HepG2 (cell line): ENCODE data around the gene L3MBTL3. TPM values are rescaled to one million over a fixed set of nuclear protein-coding genes. Genes with fewer than 3 reads are reported as not detected.

ENCODE experiments used
- ATAC-seq: fragments of 200-7000 bp; cut with Tn5 transposase; 3 replicates; pipeline ENCODE4 v1.9.1; 2020; ENCODE audit warnings: mild to moderate bottlenecking, moderate library complexity
- BruUV-seq: library from RNA; stranded (reverse); fragments of 400-500 nt; replicated peaks from 2 replicates; lab custom pipeline; 2021; lab: Mats Ljungman, UMichigan
- CTCF ChIA-PET: fragments of 300-600 bp; formaldehyde crosslinking; extraction: SDS; loops from one replicate; lab custom pipeline; 2021; ENCODE audit warnings: low total read pairs, inconsistent platforms, low intra/inter-chr PET ratio; lab: Yijun Ruan, JAX
- POLR2A ChIA-PET: fragments of 350-600 bp; sonication (Branson Sonifier 250); formaldehyde crosslinking; loops from one replicate; lab custom pipeline; 2020; ENCODE audit warnings: antibody characterized with exemption, inconsistent platforms; lab: Yijun Ruan, JAX
- DNase-seq: peaks from one replicate; pipeline ENCODE4 v3.0.0-alpha.2; 2015; ENCODE audit warnings: low spot score
- FAIRE-seq: peaks from 3 replicates; lab custom pipeline; 2011; peaks lifted over from hg19 to GRCh38; lab: Jason Lieb, UNC
- H2AFZ ChIP-seq: one replicate; pipeline ENCODE4 v1.6.1; 2011; ENCODE audit warnings: low read length, inconsistent platforms
- H3K27ac ChIP-seq: fragments of 300-600 bp; 3 replicates; pipeline ENCODE4 v1.8.0; 2011; ENCODE audit warnings: mixed run types, mild to moderate bottlenecking, mixed read lengths, low read length, inconsistent platforms; ENCODE audit not compliant: insufficient read depth; ENCODE audit errors: extremely low read length
- H3K27me3 ChIP-seq, 2 experiments: fragments of 200-600 bp in 1 of 2; 2 replicates in 1 of 2; 3 replicates in 1 of 2; pipeline versions ENCODE4 v1.6.0 to v1.8.0; 2011; ENCODE audit warnings: low read length in 2 of 2, mild to moderate bottlenecking in 2 of 2, moderate library complexity in 2 of 2, inconsistent platforms in 1 of 2; ENCODE audit not compliant: insufficient read depth in 2 of 2, control insufficient read depth in 1 of 2
- H3K36me3 ChIP-seq, 2 experiments: fragments of 200-600 bp in 1 of 2; replicated peaks in 1 of 2; 2 replicates in 1 of 2; 3 replicates in 1 of 2; pipeline versions ENCODE4 v1.5.1 to v1.8.0; 2011; ENCODE audit warnings: low read length in 2 of 2, inconsistent platforms in 1 of 2; ENCODE audit not compliant: insufficient read depth in 2 of 2, control insufficient read depth in 1 of 2
- H3K4me1 ChIP-seq: 2 replicates; pipeline ENCODE4 v1.5.1; 2012; ENCODE audit warnings: low read length, inconsistent platforms; ENCODE audit not compliant: insufficient read depth
- H3K4me2 ChIP-seq: 2 replicates; pipeline ENCODE4 v1.6.0; 2011; ENCODE audit warnings: low read depth, low read length, inconsistent platforms
- H3K4me3 ChIP-seq, 3 experiments: fragments of 200-600 bp in 1 of 3; sonication (generic), shearing (Covaris generic) in 1 of 3; replicated peaks in 1 of 3; 2 replicates each; pipeline ENCODE4 v1.5.1; 2011 to 2016; ENCODE audit warnings: low read length in 3 of 3, inconsistent platforms in 2 of 3, low read depth in 2 of 3, mild to moderate bottlenecking in 2 of 3, control low read depth in 1 of 3, mixed read lengths in 1 of 3; ENCODE audit not compliant: insufficient read depth in 1 of 3
- H3K79me2 ChIP-seq: one replicate; pipeline ENCODE4 v1.6.1; 2011; ENCODE audit warnings: low read length, inconsistent platforms; ENCODE audit not compliant: insufficient read depth
- H3K9ac ChIP-seq: 2 replicates; pipeline ENCODE4 v1.6.0; 2011; ENCODE audit warnings: mild to moderate bottlenecking, low read depth, low read length, inconsistent platforms; ENCODE audit not compliant: insufficient read depth
- H3K9me3 ChIP-seq: 2 replicates; pipeline ENCODE4 v1.5.1; 2012; ENCODE audit warnings: mild to moderate bottlenecking, low read length
- H4K20me1 ChIP-seq: 2 replicates; pipeline ENCODE4 v1.6.0; 2011; ENCODE audit warnings: inconsistent platforms, mild to moderate bottlenecking, low read length, moderate library complexity; ENCODE audit not compliant: insufficient read depth
- FOSL1 ChIP-seq: sonication (generic); formaldehyde crosslinking; IDR thresholded peaks from 2 replicates; pipeline ENCODE4 v1.9.0; 2021; ENCODE audit warnings: missing genetic modification reagents, borderline replicate concordance
- FOXO1 ChIP-seq: sonication (generic); formaldehyde crosslinking; IDR thresholded peaks from 2 replicates; pipeline ENCODE4 v1.4.0; 2020; ENCODE audit warnings: missing genetic modification reagents
- GPBP1L1 ChIP-seq: sonication (generic); formaldehyde crosslinking; IDR thresholded peaks from 2 replicates; pipeline ENCODE4 v1.5.0; 2020; ENCODE audit warnings: mild to moderate bottlenecking, missing genetic modification reagents
- HDAC1 ChIP-seq: sonication (generic); formaldehyde crosslinking; IDR thresholded peaks from 2 replicates; pipeline ENCODE4 v1.5.1; 2020; ENCODE audit warnings: mild to moderate bottlenecking, missing genetic modification reagents
- ISL2 ChIP-seq: sonication (generic); formaldehyde crosslinking; IDR thresholded peaks from 2 replicates; pipeline ENCODE4 v1.5.0; 2020; ENCODE audit warnings: missing genetic modification reagents
- JARID2 ChIP-seq: sonication (generic); formaldehyde crosslinking; IDR thresholded peaks from 2 replicates; pipeline ENCODE4 v1.8.1; 2023; ENCODE audit warnings: missing genetic modification reagents, inconsistent platforms; ENCODE audit not compliant: insufficient replicate concordance
- ZNF205 ChIP-seq: IDR thresholded peaks from 2 replicates; pipeline ENCODE4 v1.6.1; 2018; ENCODE audit warnings: missing biosample characterization, missing genetic modification reagents
- ZNF432 ChIP-seq: sonication (generic); formaldehyde crosslinking; IDR thresholded peaks from 2 replicates; pipeline ENCODE4 v1.5.0; 2020; ENCODE audit warnings: missing genetic modification reagents, mild to moderate bottlenecking, borderline replicate concordance
- ZNF629 ChIP-seq: sonication (generic); formaldehyde crosslinking; conservative IDR thresholded peaks from 2 replicates; pipeline ENCODE4 v1.5.0; 2020; ENCODE audit warnings: missing genetic modification reagents
- ZNF775 ChIP-seq: sonication (generic); formaldehyde crosslinking; IDR thresholded peaks from 2 replicates; pipeline ENCODE4 v1.4.0; 2020; ENCODE audit warnings: missing genetic modification reagents, mild to moderate bottlenecking, moderate library complexity, borderline replicate concordance
- ZNF839 ChIP-seq: sonication (generic); formaldehyde crosslinking; IDR thresholded peaks from 2 replicates; pipeline ENCODE4 v1.4.0; 2020; ENCODE audit warnings: missing genetic modification reagents, mild to moderate bottlenecking, borderline replicate concordance
- WGBS: methylation state at CpG from one replicate; pipeline ENCODE4 v1.1.6; 2017; ENCODE audit warnings: low lambda C conversion rate; 5-methylcytosine and 5-hydroxymethylcytosine counted together
- in situ Hi-C: cut with HindIII; loops from 2 replicates; pipeline ENCODE4 v1.10.0; 2017; ENCODE audit warnings: low pct_unique_long_range_greater_than_20kb; ENCODE audit not compliant: extremely low pct_ligation_motif_present
- intact Hi-C: fragments of 100-400 bp; cut with micrococcal nuclease; formaldehyde crosslinking; loops from one replicate; pipeline ENCODE4 v1.10.0; 2022; ENCODE audit not compliant: unreplicated experiment
- polyA plus RNA-seq, 8 experiments: library from polyadenylated mRNA; depleted of rRNA in 3 of 8; stranded (reverse) in 7 of 8; unstranded in 1 of 8; fragments of >200 nt; fragmentation: Illumina TruSeq in 4 of 8; extraction: Trizol in 4 of 8; gene quantifications; 2 replicates each; pipeline versions ENCODE4 v1.2.1 to v1.2.3, GENCODE V29; 2011 to 2016; ENCODE audit warnings: low read depth in 4 of 8, missing spikeins in 1 of 8, mixed read lengths in 1 of 8; ENCODE audit not compliant: insufficient read depth in 1 of 8
- total RNA-seq, 5 experiments: library from RNA; depleted of rRNA; stranded (reverse); fragments of >200 nt; fragmentation: Illumina TruSeq; extraction: Trizol; gene quantifications; 2 replicates each; pipeline ENCODE4 v1.2.3, GENCODE V29; 2016; ENCODE audit warnings: low read depth in 1 of 5
- TF ChIP-seq, protein P1 (sequence below): fragments of 450-650 bp; IDR thresholded peaks from 2 replicates; pipeline ENCODE4 v1.6.1; 2017
- TF ChIP-seq, protein P2 (sequence below): sonication (generic); formaldehyde crosslinking; IDR thresholded peaks from 2 replicates; pipeline ENCODE4 v1.8.1; 2023; ENCODE audit warnings: mild to moderate bottlenecking, inconsistent platforms, moderate library complexity, missing genetic modification reagents, borderline replicate concordance

L3MBTL3 gene
- total and polyA plus RNA-seq, 2 of the 13 experiments (the other 11 are each of a cell fraction or from before 2014, with no cell fraction given), result 1.5 to 2.5 TPM

DNA sequence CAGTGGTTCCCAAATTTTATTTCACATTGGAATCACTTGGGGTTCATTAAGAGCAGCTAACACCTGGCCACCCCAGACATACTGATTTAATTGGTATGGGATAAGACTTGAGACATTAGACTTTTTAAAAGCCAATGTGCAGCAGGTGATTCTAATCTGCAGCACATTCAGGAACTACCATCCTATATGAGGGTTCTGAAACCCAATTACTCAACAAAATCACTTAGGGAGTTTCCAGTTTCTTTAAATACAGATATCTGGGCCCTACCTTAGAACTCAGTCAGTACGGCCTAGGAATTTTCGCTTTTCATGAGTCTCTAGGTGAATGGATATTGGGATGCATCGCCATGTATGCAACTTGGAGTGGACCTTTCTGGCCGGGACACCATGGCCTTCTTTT is 24.0 kb upstream of the L3MBTL3 start:
- no peaks in the 10 kb centered on the region for H3K79me2 ChIP-seq
- intact Hi-C loops, result no loop called here
- DNase-seq (no peak), ATAC-seq (no peak)
- no peak overlapping the region for H3K9ac ChIP-seq
- no peak overlapping the region for H3K27ac ChIP-seq
- POLR2A ChIA-PET, result no interaction called here
- no peak overlapping the region for H3K4me3 ChIP-seq
- H3K4me1 ChIP-seq, result no peaks in the 10 kb centered on the region
- TF ChIP-seq ZNF629 (CRISPR knock-in tag), result no peak
- no peak for TF ChIP-seq FOXO1
- TF ChIP-seq ZNF432 (CRISPR knock-in tag), result no peak
- TF ChIP-seq, protein P1, sequence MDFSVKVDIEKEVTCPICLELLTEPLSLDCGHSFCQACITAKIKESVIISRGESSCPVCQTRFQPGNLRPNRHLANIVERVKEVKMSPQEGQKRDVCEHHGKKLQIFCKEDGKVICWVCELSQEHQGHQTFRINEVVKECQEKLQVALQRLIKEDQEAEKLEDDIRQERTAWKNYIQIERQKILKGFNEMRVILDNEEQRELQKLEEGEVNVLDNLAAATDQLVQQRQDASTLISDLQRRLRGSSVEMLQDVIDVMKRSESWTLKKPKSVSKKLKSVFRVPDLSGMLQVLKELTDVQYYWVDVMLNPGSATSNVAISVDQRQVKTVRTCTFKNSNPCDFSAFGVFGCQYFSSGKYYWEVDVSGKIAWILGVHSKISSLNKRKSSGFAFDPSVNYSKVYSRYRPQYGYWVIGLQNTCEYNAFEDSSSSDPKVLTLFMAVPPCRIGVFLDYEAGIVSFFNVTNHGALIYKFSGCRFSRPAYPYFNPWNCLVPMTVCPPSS, result no peak
- no peak for TF ChIP-seq ZNF775 (CRISPR knock-in tag)
- no peak for TF ChIP-seq ZNF839 (CRISPR knock-in tag)
- TF ChIP-seq HDAC1 (CRISPR knock-in tag), result no peak
- TF ChIP-seq ZNF205 (CRISPR knock-in tag), result no peak
- no peak for TF ChIP-seq GPBP1L1
- no peak for TF ChIP-seq ISL2 (CRISPR knock-in tag)
- TF ChIP-seq JARID2 (CRISPR knock-in tag), result no peak
- TF ChIP-seq, protein P2, sequence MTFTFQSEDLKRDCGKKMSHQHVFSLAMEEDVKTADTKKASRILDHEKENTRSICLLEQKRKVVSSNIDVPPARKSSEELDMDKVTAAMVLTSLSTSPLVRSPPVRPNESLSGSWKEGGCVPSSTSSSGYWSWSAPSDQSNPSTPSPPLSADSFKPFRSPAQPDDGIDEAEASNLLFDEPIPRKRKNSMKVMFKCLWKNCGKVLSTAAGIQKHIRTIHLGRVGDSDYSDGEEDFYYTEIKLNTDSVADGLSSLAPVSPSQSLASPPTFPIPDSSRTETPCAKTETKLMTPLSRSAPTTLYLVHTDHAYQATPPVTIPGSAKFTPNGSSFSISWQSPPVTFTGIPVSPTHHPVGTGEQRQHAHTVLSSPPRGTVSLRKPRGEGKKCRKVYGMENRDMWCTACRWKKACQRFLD (CRISPR knock-in tag), result no peak
- TF ChIP-seq FOSL1 (CRISPR knock-in tag), result no peak
- TF ChIP-seq, all 625 proteins: peak for 0
- 17% methylated on average over 4 of the region's 4 CpGs for WGBS
- in situ Hi-C loops, result no loop called here
- Histone ChIP-seq H3K4me2 (no peak overlapping the region), H2AFZ (no peak overlapping the region), H4K20me1 (no peaks in the 10 kb centered on the region), H3K9me3 (no peaks in the 10 kb centered on the region), H3K36me3 (no peaks in the 10 kb centered on the region), H3K27me3 (peaks cover 0 to 9% of the 10 kb centered on the region in 2 experiments; a peak in 1 of 5 replicates)
- CTCF ChIA-PET, result no interaction called here
- FAIRE-seq, result no peak
- no TSS peak for BruUV-seq
